HepG2 (cell line): Measurements from ENCODE around the gene RIMBP2. TPM values are rescaled to one million over a fixed set of nuclear protein-coding genes. Genes with fewer than 3 reads are reported as not detected.

Experiments used
- ATAC-seq: fragments of 200-7000 bp; cut with Tn5 transposase; 3 replicates; pipeline ENCODE4 v1.9.1; 2020; ENCODE audit warnings: mild to moderate bottlenecking, moderate library complexity
- BruUV-seq: library from RNA; stranded (reverse); fragments of 400-500 nt; replicated peaks from 2 replicates; lab custom pipeline; 2021; lab: Mats Ljungman, UMichigan
- CTCF ChIA-PET: fragments of 300-600 bp; formaldehyde crosslinking; extraction: SDS; loops from one replicate; lab custom pipeline; 2021; ENCODE audit warnings: low total read pairs, inconsistent platforms, low intra/inter-chr PET ratio; lab: Yijun Ruan, JAX
- POLR2A ChIA-PET: fragments of 350-600 bp; sonication (Branson Sonifier 250); formaldehyde crosslinking; loops from one replicate; lab custom pipeline; 2020; ENCODE audit warnings: antibody characterized with exemption, inconsistent platforms; lab: Yijun Ruan, JAX
- DNase-seq: peaks from one replicate; pipeline ENCODE4 v3.0.0-alpha.2; 2015; ENCODE audit warnings: low spot score
- FAIRE-seq: peaks from 3 replicates; lab custom pipeline; 2011; peaks lifted over from hg19 to GRCh38; lab: Jason Lieb, UNC
- H2AFZ ChIP-seq: one replicate; pipeline ENCODE4 v1.6.1; 2011; ENCODE audit warnings: low read length, inconsistent platforms
- H3K27ac ChIP-seq: fragments of 300-600 bp; 3 replicates; pipeline ENCODE4 v1.8.0; 2011; ENCODE audit warnings: mixed run types, mild to moderate bottlenecking, mixed read lengths, low read length, inconsistent platforms; ENCODE audit not compliant: insufficient read depth; ENCODE audit errors: extremely low read length
- H3K27me3 ChIP-seq, 2 experiments: fragments of 200-600 bp in 1 of 2; 2 replicates in 1 of 2; 3 replicates in 1 of 2; pipeline versions ENCODE4 v1.6.0 to v1.8.0; 2011; ENCODE audit warnings: low read length in 2 of 2, mild to moderate bottlenecking in 2 of 2, moderate library complexity in 2 of 2, inconsistent platforms in 1 of 2; ENCODE audit not compliant: insufficient read depth in 2 of 2, control insufficient read depth in 1 of 2
- H3K36me3 ChIP-seq, 2 experiments: fragments of 200-600 bp in 1 of 2; replicated peaks in 1 of 2; 2 replicates in 1 of 2; 3 replicates in 1 of 2; pipeline versions ENCODE4 v1.5.1 to v1.8.0; 2011; ENCODE audit warnings: low read length in 2 of 2, inconsistent platforms in 1 of 2; ENCODE audit not compliant: insufficient read depth in 2 of 2, control insufficient read depth in 1 of 2
- H3K4me1 ChIP-seq: 2 replicates; pipeline ENCODE4 v1.5.1; 2012; ENCODE audit warnings: low read length, inconsistent platforms; ENCODE audit not compliant: insufficient read depth
- H3K4me2 ChIP-seq: 2 replicates; pipeline ENCODE4 v1.6.0; 2011; ENCODE audit warnings: low read depth, low read length, inconsistent platforms
- H3K4me3 ChIP-seq, 3 experiments: fragments of 200-600 bp in 1 of 3; sonication (generic), shearing (Covaris generic) in 1 of 3; replicated peaks in 1 of 3; 2 replicates each; pipeline ENCODE4 v1.5.1; 2011 to 2016; ENCODE audit warnings: low read length in 3 of 3, inconsistent platforms in 2 of 3, low read depth in 2 of 3, mild to moderate bottlenecking in 2 of 3, control low read depth in 1 of 3, mixed read lengths in 1 of 3; ENCODE audit not compliant: insufficient read depth in 1 of 3
- H3K79me2 ChIP-seq: one replicate; pipeline ENCODE4 v1.6.1; 2011; ENCODE audit warnings: low read length, inconsistent platforms; ENCODE audit not compliant: insufficient read depth
- H3K9ac ChIP-seq: 2 replicates; pipeline ENCODE4 v1.6.0; 2011; ENCODE audit warnings: mild to moderate bottlenecking, low read depth, low read length, inconsistent platforms; ENCODE audit not compliant: insufficient read depth
- H3K9me3 ChIP-seq: 2 replicates; pipeline ENCODE4 v1.5.1; 2012; ENCODE audit warnings: mild to moderate bottlenecking, low read length
- H4K20me1 ChIP-seq: 2 replicates; pipeline ENCODE4 v1.6.0; 2011; ENCODE audit warnings: inconsistent platforms, mild to moderate bottlenecking, low read length, moderate library complexity; ENCODE audit not compliant: insufficient read depth
- CAMTA2 ChIP-seq: sonication (generic); formaldehyde crosslinking; IDR thresholded peaks from 2 replicates; pipeline ENCODE4 v1.4.0; 2020; ENCODE audit warnings: mild to moderate bottlenecking, missing genetic modification reagents, borderline replicate concordance
- HNF1A ChIP-seq, 2 experiments: sonication (generic) in 1 of 2; formaldehyde crosslinking in 1 of 2; IDR thresholded peaks; 2 replicates each; pipeline versions ENCODE4 v1.4.0 to v1.6.1; 2016 to 2020; ENCODE audit warnings: borderline replicate concordance in 1 of 2, low read depth in 1 of 2, mild to moderate bottlenecking in 1 of 2, missing genetic modification reagents in 1 of 2
- NCOA5 ChIP-seq: sonication (generic); formaldehyde crosslinking; IDR thresholded peaks from 2 replicates; pipeline ENCODE4 v1.4.0; 2020; ENCODE audit warnings: missing genetic modification reagents
- NKX3-1 ChIP-seq: sonication (generic); formaldehyde crosslinking; IDR thresholded peaks from 2 replicates; pipeline ENCODE4 v1.5.0; 2020; ENCODE audit warnings: missing genetic modification reagents
- PHF20 ChIP-seq: sonication (generic); formaldehyde crosslinking; IDR thresholded peaks from 2 replicates; pipeline ENCODE4 v1.5.0; 2020; ENCODE audit warnings: mild to moderate bottlenecking, missing genetic modification reagents
- RBM22 ChIP-seq: fragments of 200-400 bp; formaldehyde crosslinking; optimal IDR thresholded peaks from 2 replicates; pipeline ENCODE3; 2017; ENCODE audit warnings: mild to moderate bottlenecking, low read length, moderate library complexity
- SIX4 ChIP-seq: sonication (generic); formaldehyde crosslinking; IDR thresholded peaks from 2 replicates; pipeline ENCODE4 v1.4.0; 2020; ENCODE audit warnings: missing genetic modification reagents
- STAT5B ChIP-seq: sonication (generic); formaldehyde crosslinking; IDR thresholded peaks from 2 replicates; pipeline ENCODE4 v1.4.0; 2020; ENCODE audit warnings: missing genetic modification reagents
- ZNF256 ChIP-seq: sonication (generic); formaldehyde crosslinking; conservative IDR thresholded peaks from 2 replicates; pipeline ENCODE4 v1.4.0; 2020; ENCODE audit warnings: missing genetic modification reagents
- ZNF451 ChIP-seq: sonication (generic); formaldehyde crosslinking; IDR thresholded peaks from 2 replicates; pipeline ENCODE4 v1.5.0; 2020; ENCODE audit warnings: mild to moderate bottlenecking, missing genetic modification reagents
- ZNF563 ChIP-seq: sonication (generic); formaldehyde crosslinking; IDR thresholded peaks from 2 replicates; pipeline ENCODE4 v1.8.0; 2022; ENCODE audit warnings: mild to moderate bottlenecking, moderate library complexity, missing genetic modification reagents
- WGBS: methylation state at CpG from one replicate; pipeline ENCODE4 v1.1.6; 2017; ENCODE audit warnings: low lambda C conversion rate; 5-methylcytosine and 5-hydroxymethylcytosine counted together
- in situ Hi-C: cut with HindIII; loops from 2 replicates; pipeline ENCODE4 v1.10.0; 2017; ENCODE audit warnings: low pct_unique_long_range_greater_than_20kb; ENCODE audit not compliant: extremely low pct_ligation_motif_present
- intact Hi-C: fragments of 100-400 bp; cut with micrococcal nuclease; formaldehyde crosslinking; loops from one replicate; pipeline ENCODE4 v1.10.0; 2022; ENCODE audit not compliant: unreplicated experiment
- polyA plus RNA-seq, 8 experiments: library from polyadenylated mRNA; depleted of rRNA in 3 of 8; stranded (reverse) in 7 of 8; unstranded in 1 of 8; fragments of >200 nt; fragmentation: Illumina TruSeq in 4 of 8; extraction: Trizol in 4 of 8; gene quantifications; 2 replicates each; pipeline versions ENCODE4 v1.2.1 to v1.2.3, GENCODE V29; 2011 to 2016; ENCODE audit warnings: low read depth in 4 of 8, missing spikeins in 1 of 8, mixed read lengths in 1 of 8; ENCODE audit not compliant: insufficient read depth in 1 of 8
- total RNA-seq, 5 experiments: library from RNA; depleted of rRNA; stranded (reverse); fragments of >200 nt; fragmentation: Illumina TruSeq; extraction: Trizol; gene quantifications; 2 replicates each; pipeline ENCODE4 v1.2.3, GENCODE V29; 2016; ENCODE audit warnings: low read depth in 1 of 5
- TF ChIP-seq, protein P1 (sequence below): sonication (generic); formaldehyde crosslinking; conservative IDR thresholded peaks from 2 replicates; pipeline ENCODE4 v1.8.1; 2023; ENCODE audit warnings: missing genetic modification reagents
- TF ChIP-seq, protein P2 (sequence below): sonication (generic); formaldehyde crosslinking; IDR thresholded peaks from 2 replicates; pipeline ENCODE4 v1.5.1; 2020; ENCODE audit warnings: mild to moderate bottlenecking, missing genetic modification reagents, moderate library complexity

The RIMBP2 gene
- total and polyA plus RNA-seq, 2 of the 13 experiments (the other 11 are each of a cell fraction or from before 2014, with no cell fraction given), result 0.03 TPM; not detected in 1

GRCh38 chr12:130425698-130426245, 290.3 kb downstream of the RIMBP2 start:
- DNase-seq (no peak), ATAC-seq (no peak), FAIRE-seq (no peak)
- Histone ChIP-seq H3K79me2 (no peaks in the 10 kb centered on the region), H3K27ac (no peak overlapping the region), H3K4me1 (no peaks in the 10 kb centered on the region), H3K4me2 (no peak overlapping the region), H3K9me3 (no peaks in the 10 kb centered on the region), H3K4me3 (no peak overlapping the region), H4K20me1 (no peaks in the 10 kb centered on the region), H3K36me3 (no peaks in the 10 kb centered on the region), H3K9ac (no peak overlapping the region), H2AFZ (no peak overlapping the region), H3K27me3 (peaks cover 6 to 72% of the 10 kb centered on the region in 2 experiments)
- CTCF ChIA-PET, result no interaction called here
- in situ Hi-C loops (no loop called here), intact Hi-C loops (no loop called here)
- 41% methylated on average over 13 of the region's 20 CpGs for whole genome bisulfite sequencing
- no TSS peak for BruUV-seq
- POLR2A ChIA-PET, result no interaction called here
- TF ChIP-seq ZNF563 (no peak), STAT5B (CRISPR knock-in tag) (no peak), ZNF256 (CRISPR knock-in tag) (no peak), HNF1A (IDR thresholded peaks at IDR 0.05; ENCODE audit: low read depth) (no peak), HNF1A (CRISPR knock-in tag; IDR thresholded peaks at IDR 0.05; ENCODE audit: borderline replicate concordance) (no peak), NKX3-1 (CRISPR knock-in tag) (no peak), SIX4 (CRISPR knock-in tag) (no peak), ZNF451 (no peak), NCOA5 (CRISPR knock-in tag) (no peak), RBM22 (no peak), PHF20 (CRISPR knock-in tag) (no peak), CAMTA2 (CRISPR knock-in tag) (no peak)
- TF ChIP-seq, protein P1, sequence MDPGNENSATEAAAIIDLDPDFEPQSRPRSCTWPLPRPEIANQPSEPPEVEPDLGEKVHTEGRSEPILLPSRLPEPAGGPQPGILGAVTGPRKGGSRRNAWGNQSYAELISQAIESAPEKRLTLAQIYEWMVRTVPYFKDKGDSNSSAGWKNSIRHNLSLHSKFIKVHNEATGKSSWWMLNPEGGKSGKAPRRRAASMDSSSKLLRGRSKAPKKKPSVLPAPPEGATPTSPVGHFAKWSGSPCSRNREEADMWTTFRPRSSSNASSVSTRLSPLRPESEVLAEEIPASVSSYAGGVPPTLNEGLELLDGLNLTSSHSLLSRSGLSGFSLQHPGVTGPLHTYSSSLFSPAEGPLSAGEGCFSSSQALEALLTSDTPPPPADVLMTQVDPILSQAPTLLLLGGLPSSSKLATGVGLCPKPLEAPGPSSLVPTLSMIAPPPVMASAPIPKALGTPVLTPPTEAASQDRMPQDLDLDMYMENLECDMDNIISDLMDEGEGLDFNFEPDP (CRISPR knock-in tag), result no peak
- TF ChIP-seq, protein P2, sequence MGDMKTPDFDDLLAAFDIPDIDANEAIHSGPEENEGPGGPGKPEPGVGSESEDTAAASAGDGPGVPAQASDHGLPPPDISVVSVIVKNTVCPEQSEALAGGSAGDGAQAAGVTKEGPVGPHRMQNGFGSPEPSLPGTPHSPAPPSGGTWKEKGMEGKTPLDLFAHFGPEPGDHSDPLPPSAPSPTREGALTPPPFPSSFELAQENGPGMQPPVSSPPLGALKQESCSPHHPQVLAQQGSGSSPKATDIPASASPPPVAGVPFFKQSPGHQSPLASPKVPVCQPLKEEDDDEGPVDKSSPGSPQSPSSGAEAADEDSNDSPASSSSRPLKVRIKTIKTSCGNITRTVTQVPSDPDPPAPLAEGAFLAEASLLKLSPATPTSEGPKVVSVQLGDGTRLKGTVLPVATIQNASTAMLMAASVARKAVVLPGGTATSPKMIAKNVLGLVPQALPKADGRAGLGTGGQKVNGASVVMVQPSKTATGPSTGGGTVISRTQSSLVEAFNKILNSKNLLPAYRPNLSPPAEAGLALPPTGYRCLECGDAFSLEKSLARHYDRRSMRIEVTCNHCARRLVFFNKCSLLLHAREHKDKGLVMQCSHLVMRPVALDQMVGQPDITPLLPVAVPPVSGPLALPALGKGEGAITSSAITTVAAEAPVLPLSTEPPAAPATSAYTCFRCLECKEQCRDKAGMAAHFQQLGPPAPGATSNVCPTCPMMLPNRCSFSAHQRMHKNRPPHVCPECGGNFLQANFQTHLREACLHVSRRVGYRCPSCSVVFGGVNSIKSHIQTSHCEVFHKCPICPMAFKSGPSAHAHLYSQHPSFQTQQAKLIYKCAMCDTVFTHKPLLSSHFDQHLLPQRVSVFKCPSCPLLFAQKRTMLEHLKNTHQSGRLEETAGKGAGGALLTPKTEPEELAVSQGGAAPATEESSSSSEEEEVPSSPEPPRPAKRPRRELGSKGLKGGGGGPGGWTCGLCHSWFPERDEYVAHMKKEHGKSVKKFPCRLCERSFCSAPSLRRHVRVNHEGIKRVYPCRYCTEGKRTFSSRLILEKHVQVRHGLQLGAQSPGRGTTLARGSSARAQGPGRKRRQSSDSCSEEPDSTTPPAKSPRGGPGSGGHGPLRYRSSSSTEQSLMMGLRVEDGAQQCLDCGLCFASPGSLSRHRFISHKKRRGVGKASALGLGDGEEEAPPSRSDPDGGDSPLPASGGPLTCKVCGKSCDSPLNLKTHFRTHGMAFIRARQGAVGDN (CRISPR knock-in tag), result no peak
